MCF 10A (cell line): Measurements from ENCODE around the gene BMP2. TPM values are rescaled to one million over a fixed set of nuclear protein-coding genes. Genes with fewer than 3 reads are reported as not detected.

ENCODE experiments used
- BruUV-seq: library from RNA; stranded (reverse); fragments of 400-500 nt; replicated peaks from 2 replicates; lab custom pipeline; 2021; lab: Mats Ljungman, UMichigan
- CTCF ChIA-PET: fragments of 300-600 bp; sonication (Branson Sonifier 250); formaldehyde crosslinking; extraction: SDS; loops from one replicate; lab custom pipeline; 2021; ENCODE audit warnings: antibody characterized with exemption, inconsistent platforms; lab: Yijun Ruan, JAX
- POLR2A ChIA-PET: fragments of 300-600, 350-650 bp; sonication (Branson Sonifier 250); formaldehyde crosslinking; extraction: SDS; loops from one replicate; lab custom pipeline; 2020; ENCODE audit warnings: antibody characterized with exemption, inconsistent platforms; lab: Yijun Ruan, JAX
- DNase-seq: peaks from one replicate; pipeline ENCODE4 v3.0.0-alpha.2; 2018; ENCODE audit not compliant: unreplicated experiment
- H3K27ac Mint-ChIP-seq: one replicate; pipeline ENCODE4 v1.8.0; 2022; ENCODE audit warnings: mild to moderate bottlenecking, low read depth, mixed read lengths; ENCODE audit not compliant: unreplicated experiment
- H3K27me3 Mint-ChIP-seq: one replicate; pipeline ENCODE4 v1.8.0; 2022; ENCODE audit warnings: mixed read lengths; ENCODE audit not compliant: insufficient read depth, unreplicated experiment
- H3K36me3 Mint-ChIP-seq: one replicate; pipeline ENCODE4 v1.8.0; 2022; ENCODE audit warnings: mild to moderate bottlenecking, moderate library complexity, mixed read lengths; ENCODE audit not compliant: insufficient read depth, unreplicated experiment
- H3K4me1 Mint-ChIP-seq: one replicate; pipeline ENCODE4 v1.8.0; 2022; ENCODE audit warnings: mixed read lengths; ENCODE audit not compliant: insufficient read depth, unreplicated experiment
- H3K4me3 Mint-ChIP-seq: one replicate; pipeline ENCODE4 v1.8.0; 2022; ENCODE audit warnings: mild to moderate bottlenecking, moderate library complexity, mixed read lengths; ENCODE audit not compliant: unreplicated experiment
- H3K9me3 Mint-ChIP-seq: one replicate; pipeline ENCODE4 v1.8.0; 2022; ENCODE audit warnings: mixed read lengths; ENCODE audit not compliant: unreplicated experiment
- CTCF ChIP-seq: fragments of 200-600 bp; IDR thresholded peaks from one replicate; pipeline ENCODE4 v1.8.0; 2022; ENCODE audit warnings: antibody characterized with exemption, mild to moderate bottlenecking; ENCODE audit not compliant: unreplicated experiment
- intact Hi-C: fragments of 100-400 bp; cut with micrococcal nuclease; formaldehyde crosslinking; loops from 2 replicates; pipeline ENCODE4 v1.14.1; 2022
- total RNA-seq: library from RNA; stranded (reverse); gene quantifications from 2 replicates; pipeline ENCODE4 v1.2.3, GENCODE V29; 2022

BMP2 gene
- total RNA-seq, 1 experiment from 2014 or later, result 6.7 TPM

- no peak for DNase-seq
- Mint-ChIP-seq H3K27ac (no peak overlapping the region), H3K27me3 (no peaks in the 10 kb centered on the region), H3K4me3 (no peak overlapping the region), H3K4me1 (no peaks in the 10 kb centered on the region), H3K9me3 (no peaks in the 10 kb centered on the region), H3K36me3 (no peaks in the 10 kb centered on the region)
- ChIA-PET CTCF (interaction anchor here (0.6 to 0.8 kb wide), 2 partner anchors 30 to 1629 kb away, joined by 3 to 4 read pairs; no protein-coding TSS in a partner anchor), POLR2A (interaction anchor here (0.7 kb wide), 1 partner anchor 10 kb away, joined by 3 read pairs; no protein-coding TSS in a partner anchor)
- intact Hi-C loops, result no loop called here
- BruUV-seq, result no TSS peak
- TF ChIP-seq CTCF, result no peak
Measured at GRCh38 chr20:6783752-6784151, 16.3 kb downstream of the BMP2 start.

- no peak overlapping the region for H3K27ac Mint-ChIP-seq
- H3K27me3 Mint-ChIP-seq, result no peaks in the 10 kb centered on the region
- no TSS peak for BruUV-seq
- no peaks in the 10 kb centered on the region for H3K9me3 Mint-ChIP-seq
- no peak overlapping the region for H3K4me3 Mint-ChIP-seq
- ChIA-PET POLR2A (interaction anchor here (0.6 to 0.7 kb wide), 2 partner anchors 9 to 15 kb away, joined by 3 to 4 read pairs; no protein-coding TSS in a partner anchor), CTCF (interaction anchor here (0.6 to 1.2 kb wide), 5 partner anchors 30 to 1629 kb away, joined by 3 to 4 read pairs (median 3); no protein-coding TSS in a partner anchor)
- TF ChIP-seq CTCF, result no peak
- intact Hi-C loops, result no loop called here
- DNase-seq, result no peak
- no peaks in the 10 kb centered on the region for H3K4me1 Mint-ChIP-seq
- H3K36me3 Mint-ChIP-seq, result no peaks in the 10 kb centered on the region
Measured at GRCh38 chr20:6784210-6784631, 16.7 kb downstream of the BMP2 start.

- no peak overlapping the region for H3K27ac Mint-ChIP-seq
- H3K36me3 Mint-ChIP-seq, result no peaks in the 10 kb centered on the region
- no peak for DNase-seq
- H3K27me3 Mint-ChIP-seq, result no peaks in the 10 kb centered on the region
- H3K4me3 Mint-ChIP-seq, result no peak overlapping the region
- POLR2A ChIA-PET, result interaction anchor here (0.6 to 1.8 kb wide), 3 partner anchors 8 to 337 kb away, joined by 3 to 5 read pairs (median 4); no protein-coding TSS in a partner anchor
- no peak for TF ChIP-seq CTCF
- intact Hi-C loops, result no loop called here
- no peaks in the 10 kb centered on the region for H3K9me3 Mint-ChIP-seq
- no peaks in the 10 kb centered on the region for H3K4me1 Mint-ChIP-seq
- CTCF ChIA-PET, result interaction anchor here (0.6 to 1.2 kb wide), 4 partner anchors 8 to 133 kb away, joined by 3 to 4 read pairs (median 3); no protein-coding TSS in a partner anchor
- no TSS peak for BruUV-seq
Measured at GRCh38 chr20:6784767-6785166, 17.3 kb downstream of the BMP2 start.

GRCh38 chr20:6786548-6786947 lies 19.1 kb downstream of the BMP2 start:
- Mint-ChIP-seq H3K4me3 (no peak overlapping the region), H3K27ac (no peak overlapping the region), H3K9me3 (no peaks in the 10 kb centered on the region), H3K36me3 (no peaks in the 10 kb centered on the region), H3K4me1 (no peaks in the 10 kb centered on the region), H3K27me3 (no peaks in the 10 kb centered on the region)
- BruUV-seq, result no TSS peak
- intact Hi-C loops, result no loop called here
- no peak for DNase-seq
- no peak for TF ChIP-seq CTCF
- ChIA-PET CTCF (no interaction called here), POLR2A (interaction anchor here (1.8 kb wide), 1 partner anchor 10 kb away, joined by 5 read pairs; no protein-coding TSS in a partner anchor)
